Esophagus squamous epithelium (tissue), 4 donors: ENCODE measurements around the gene SLC35F3.

Experiments
- CTCF ChIP-seq, 6 experiments: fragments of 450-650 bp in 4 of 6; fragments of 200-600 bp in 2 of 6; sonication (generic) in 2 of 6; IDR thresholded peaks; one replicate each; pipeline ENCODE4 v1.5.1; 2016 to 2019; ENCODE audit warnings: antibody characterized with exemption in 6 of 6, mild to moderate bottlenecking in 4 of 6, moderate library complexity in 4 of 6
- POLR2A ChIP-seq, 4 donors: fragments of 450-650 bp; IDR thresholded peaks; one replicate each; pipeline ENCODE4 v1.6.1; 2017; ENCODE audit warnings: antibody characterized with exemption in 4 of 4, mild to moderate bottlenecking in 4 of 4, moderate library complexity in 3 of 4

GRCh38 chr1:233936842-233937241 is 32.4 kb downstream of the SLC35F3 start:
- TF ChIP-seq CTCF (IDR thresholded peaks at IDR 0.05): no peak
- no peak for TF ChIP-seq POLR2A (IDR thresholded peaks at IDR 0.05)
